Measurements from ENCODE around the gene CEL. TPM values are rescaled to one million over a fixed set of nuclear protein-coding genes. Genes with fewer than 3 reads are reported as not detected.
"Not testable (repeated sequence)": the region's sequence is repeated elsewhere in the genome, so short reads cannot be mapped to it uniquely, and the experiment has no call there.

Gene CEL
- 1 to 10 TPM in 3 of 6 donors, under 1 TPM in 2, not detected in 1; 0.15 to 9.4 (median 1.1) TPM for total RNA-seq

DNA sequence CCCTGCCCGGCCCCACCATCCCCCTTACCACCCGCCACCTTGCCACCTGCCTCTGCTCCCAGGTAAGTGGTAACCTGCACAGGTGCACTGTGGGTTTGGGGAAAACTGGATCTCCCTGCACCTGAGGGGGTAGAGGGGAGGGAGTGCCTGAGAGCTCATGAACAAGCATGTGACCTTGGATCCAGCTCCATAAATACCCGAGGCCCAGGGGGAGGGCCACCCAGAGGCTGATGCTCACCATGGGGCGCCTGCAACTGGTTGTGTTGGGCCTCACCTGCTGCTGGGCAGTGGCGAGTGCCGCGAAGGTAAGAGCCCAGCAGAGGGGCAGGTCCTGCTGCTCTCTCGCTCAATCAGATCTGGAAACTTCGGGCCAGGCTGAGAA is at the start of gene CEL:
Gene CEL, plus strand, starts transcription at position 218 of the 382 bp plus-strand sequence. Its CDS starts 22 bp downstream, at position 240.
- not testable (repeated sequence) for H3K27me3 ChIP-seq; H3K9me3 ChIP-seq; ATAC-seq (ENCODE audit: low FRiP score in 2 of 2); DNase-seq; H3K27ac ChIP-seq; H3K4me3 ChIP-seq
- peaks cover 0 to 11% (median 4%) of the 10 kb centered on the region in 4 donors for H3K4me1 ChIP-seq
- 100% methylated on average over 2 of the region's 9 CpGs; no CpG with 5 or more reads in 1 of the 2 donors for WGBS, 2 donors
- peaks cover 0 to 21% (median 16%) of the 10 kb centered on the region in 4 donors for H3K36me3 ChIP-seq

DNA sequence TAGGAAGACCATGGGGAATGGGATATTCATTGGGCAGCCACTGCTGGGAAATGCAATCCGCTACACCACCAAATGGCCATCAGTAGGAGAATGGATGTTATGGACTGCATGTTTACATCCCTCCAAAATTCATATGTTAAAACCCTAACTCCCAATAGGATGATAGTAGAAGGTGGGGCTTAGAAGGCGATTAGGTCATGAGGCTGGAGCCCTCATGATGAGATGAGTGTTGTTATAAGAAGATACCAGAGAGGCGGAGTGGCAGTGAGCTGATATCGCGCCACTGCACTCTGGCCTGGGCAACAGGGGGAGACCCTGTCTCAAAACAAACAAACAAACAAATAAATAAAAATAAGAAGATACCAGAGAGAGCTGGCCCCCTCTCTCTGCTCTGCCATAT is 47.1 kb upstream of the CEL start:
- Histone ChIP-seq H3K4me1 (no peaks in the 10 kb centered on the region), H3K9me3 (peaks cover 0 to 6% (median 0%) of the 10 kb centered on the region in 4 donors), H3K36me3 (no peaks in the 10 kb centered on the region), H3K27ac (no peak overlapping the region), H3K27me3 (no peaks in the 10 kb centered on the region), H3K4me3 (no peak overlapping the region)
- WGBS, 2 donors = 79 to 86% methylated on average over 4 to 5 of the region's 5 CpGs
- ATAC-seq (ENCODE audit: low FRiP score in 2 of 2) (no peak), DNase-seq (no peak)
- TF ChIP-seq EP300 (IDR thresholded peaks at IDR 0.05) = no peak
- TF ChIP-seq POLR2AphosphoS5 (IDR thresholded peaks at IDR 0.05) = no peak
- TF ChIP-seq, protein P1, sequence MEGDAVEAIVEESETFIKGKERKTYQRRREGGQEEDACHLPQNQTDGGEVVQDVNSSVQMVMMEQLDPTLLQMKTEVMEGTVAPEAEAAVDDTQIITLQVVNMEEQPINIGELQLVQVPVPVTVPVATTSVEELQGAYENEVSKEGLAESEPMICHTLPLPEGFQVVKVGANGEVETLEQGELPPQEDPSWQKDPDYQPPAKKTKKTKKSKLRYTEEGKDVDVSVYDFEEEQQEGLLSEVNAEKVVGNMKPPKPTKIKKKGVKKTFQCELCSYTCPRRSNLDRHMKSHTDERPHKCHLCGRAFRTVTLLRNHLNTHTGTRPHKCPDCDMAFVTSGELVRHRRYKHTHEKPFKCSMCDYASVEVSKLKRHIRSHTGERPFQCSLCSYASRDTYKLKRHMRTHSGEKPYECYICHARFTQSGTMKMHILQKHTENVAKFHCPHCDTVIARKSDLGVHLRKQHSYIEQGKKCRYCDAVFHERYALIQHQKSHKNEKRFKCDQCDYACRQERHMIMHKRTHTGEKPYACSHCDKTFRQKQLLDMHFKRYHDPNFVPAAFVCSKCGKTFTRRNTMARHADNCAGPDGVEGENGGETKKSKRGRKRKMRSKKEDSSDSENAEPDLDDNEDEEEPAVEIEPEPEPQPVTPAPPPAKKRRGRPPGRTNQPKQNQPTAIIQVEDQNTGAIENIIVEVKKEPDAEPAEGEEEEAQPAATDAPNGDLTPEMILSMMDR (IDR thresholded peaks at IDR 0.05) = no peak
- TF ChIP-seq POLR2A (IDR thresholded peaks at IDR 0.05) = no peak

GRCh38 chr9:133023117-133023890 is 38.5 kb upstream of the CEL start:
- no peaks in the 10 kb centered on the region for H3K9me3 ChIP-seq
- ATAC-seq (ENCODE audit: low FRiP score in 2 of 2) = peak in 1 of 2 donors; percentile 47
- WGBS, 2 donors = 72% methylated on average over 15 to 26 of the region's 26 CpGs
- TF ChIP-seq POLR2AphosphoS5 (IDR thresholded peaks at IDR 0.05) (no peak), EP300 (IDR thresholded peaks at IDR 0.05) (no peak), POLR2A (IDR thresholded peaks at IDR 0.05) (no peak)
- TF ChIP-seq, protein P1 (IDR thresholded peaks at IDR 0.05) = no peak
- H3K4me3 ChIP-seq = no peak overlapping the region
- DNase-seq = peak; percentile 29 to 55
- H3K36me3 ChIP-seq = no peaks in the 10 kb centered on the region
- no peak overlapping the region for H3K27ac ChIP-seq
- H3K4me1 ChIP-seq = peaks cover 0 to 9% (median 3%) of the 10 kb centered on the region in 4 donors
- no peaks in the 10 kb centered on the region for H3K27me3 ChIP-seq

- Histone ChIP-seq H3K27me3 (no peaks in the 10 kb centered on the region), H3K9me3 (no peaks in the 10 kb centered on the region), H3K4me1 (peaks cover 14 to 26% (median 17%) of the 10 kb centered on the region in 4 donors), H3K36me3 (no peaks in the 10 kb centered on the region), H3K27ac (no peak overlapping the region), H3K4me3 (no peak overlapping the region)
- TF ChIP-seq POLR2A (IDR thresholded peaks at IDR 0.05) (no peak), EP300 (IDR thresholded peaks at IDR 0.05) (no peak), POLR2AphosphoS5 (IDR thresholded peaks at IDR 0.05) (no peak)
- TF ChIP-seq, protein P1 (IDR thresholded peaks at IDR 0.05) = no peak
- ATAC-seq (ENCODE audit: low FRiP score in 2 of 2) (no peak), DNase-seq (no peak)
- 73 to 75% methylated on average over 3 of the region's 3 CpGs for WGBS, 2 donors
Observed at GRCh38 chr9:133026426-133026825, 35.4 kb upstream of the CEL start.

DNA sequence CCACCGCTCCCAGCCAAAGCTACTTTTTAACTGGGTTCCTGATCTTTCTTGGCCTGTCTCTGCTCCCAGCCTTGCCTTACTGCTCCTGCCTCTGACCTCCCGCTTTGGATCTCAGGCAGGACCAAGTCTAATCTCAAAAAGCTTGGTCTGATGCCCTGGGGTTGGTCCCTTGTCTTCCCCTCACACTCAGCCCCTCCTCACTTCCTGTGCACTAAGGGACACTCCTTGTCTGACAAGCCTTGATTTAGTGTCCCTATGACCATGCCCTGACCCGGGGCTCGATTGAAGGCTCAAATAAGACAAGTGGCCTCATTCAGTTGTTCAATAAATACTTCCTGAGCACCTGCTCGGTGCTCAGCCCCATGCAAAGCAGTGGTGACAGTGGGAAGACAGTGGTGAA is 34.6 kb upstream of the CEL start:
- ATAC-seq (ENCODE audit: low FRiP score in 2 of 2) (no peak), DNase-seq (no peak)
- no peaks in the 10 kb centered on the region for H3K9me3 ChIP-seq
- H3K4me3 ChIP-seq = no peak overlapping the region
- no peaks in the 10 kb centered on the region for H3K27me3 ChIP-seq
- TF ChIP-seq, protein P1 (IDR thresholded peaks at IDR 0.05) = no peak
- TF ChIP-seq EP300 (IDR thresholded peaks at IDR 0.05) = no peak
- no peak for TF ChIP-seq POLR2AphosphoS5 (IDR thresholded peaks at IDR 0.05)
- no peak for TF ChIP-seq POLR2A (IDR thresholded peaks at IDR 0.05)
- H3K4me1 ChIP-seq = peaks cover 21 to 31% (median 23%) of the 10 kb centered on the region in 4 donors
- WGBS, 2 donors = 41 to 51% methylated on average over 5 of the region's 5 CpGs
- H3K36me3 ChIP-seq = no peaks in the 10 kb centered on the region
- H3K27ac ChIP-seq = no peak overlapping the region
